K562 (cell line): Measurements from ENCODE around the gene KIF25. TPM values are rescaled to one million over a fixed set of nuclear protein-coding genes. Genes with fewer than 3 reads are reported as not detected.

Experiments
- SP2 ChIP-seq: IDR thresholded peaks from 2 replicates; pipeline ENCODE4 v1.6.1; 2011; ENCODE audit warnings: mild to moderate bottlenecking, low read depth, low read length, moderate library complexity; ENCODE audit not compliant: poor library complexity, severe bottlenecking; ENCODE audit errors: extremely low read depth
- ZNF830 ChIP-seq: fragments of 250-450 bp; sonication (Bioruptor Pico); IDR thresholded peaks from 2 replicates; pipeline ENCODE4 v1.5.0; 2021; ENCODE audit warnings: mild to moderate bottlenecking
- polyA plus RNA-seq, 8 experiments: library from polyadenylated mRNA; depleted of rRNA in 4 of 8; stranded (reverse) in 5 of 8; unstranded in 3 of 8; fragments of >200 nt; fragmentation: Nextera tagmentation in 2 of 8; fragmentation: Illumina TruSeq in 1 of 8; extraction: Ambion mirVana in 2 of 8; extraction: Trizol in 1 of 8; gene quantifications; 2 replicates each; pipeline versions ENCODE4 v1.2.1 to v1.2.3, GENCODE V29; 2011 to 2014; ENCODE audit warnings: inconsistent platforms in 1 of 8, missing spikeins in 1 of 8
- total RNA-seq, 7 experiments: library from RNA; depleted of rRNA in 6 of 7; stranded (reverse); fragments of >200 nt in 6 of 7; fragmentation: Illumina TruSeq in 2 of 7; extraction: Trizol in 2 of 7; gene quantifications; 2 replicates each; pipeline versions ENCODE4 v1.2.1 to v1.2.3, GENCODE V29; 2011 to 2021; ENCODE audit warnings: low replicate concordance in 1 of 7
- TF ChIP-seq, protein P1 (sequence below): fragments of 200-400 bp; formaldehyde crosslinking; IDR thresholded peaks from 2 replicates; pipeline ENCODE4 v1.6.1; 2017; ENCODE audit warnings: mild to moderate bottlenecking, low read depth, low read length, moderate library complexity
- TF ChIP-seq, protein P2 (sequence below): fragments of 450-650 bp; IDR thresholded peaks from 2 replicates; pipeline ENCODE4 v1.6.1; 2016; ENCODE audit warnings: mild to moderate bottlenecking, moderate library complexity

The KIF25 gene
- total and polyA plus RNA-seq, 9 of the 15 experiments (the other 6 are each of a cell fraction or from before 2014, with no cell fraction given) = 0.04 to 0.49 (median 0.23) TPM; not detected in 5

- TF ChIP-seq, protein P1, sequence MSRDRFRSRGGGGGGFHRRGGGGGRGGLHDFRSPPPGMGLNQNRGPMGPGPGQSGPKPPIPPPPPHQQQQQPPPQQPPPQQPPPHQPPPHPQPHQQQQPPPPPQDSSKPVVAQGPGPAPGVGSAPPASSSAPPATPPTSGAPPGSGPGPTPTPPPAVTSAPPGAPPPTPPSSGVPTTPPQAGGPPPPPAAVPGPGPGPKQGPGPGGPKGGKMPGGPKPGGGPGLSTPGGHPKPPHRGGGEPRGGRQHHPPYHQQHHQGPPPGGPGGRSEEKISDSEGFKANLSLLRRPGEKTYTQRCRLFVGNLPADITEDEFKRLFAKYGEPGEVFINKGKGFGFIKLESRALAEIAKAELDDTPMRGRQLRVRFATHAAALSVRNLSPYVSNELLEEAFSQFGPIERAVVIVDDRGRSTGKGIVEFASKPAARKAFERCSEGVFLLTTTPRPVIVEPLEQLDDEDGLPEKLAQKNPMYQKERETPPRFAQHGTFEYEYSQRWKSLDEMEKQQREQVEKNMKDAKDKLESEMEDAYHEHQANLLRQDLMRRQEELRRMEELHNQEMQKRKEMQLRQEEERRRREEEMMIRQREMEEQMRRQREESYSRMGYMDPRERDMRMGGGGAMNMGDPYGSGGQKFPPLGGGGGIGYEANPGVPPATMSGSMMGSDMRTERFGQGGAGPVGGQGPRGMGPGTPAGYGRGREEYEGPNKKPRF = no peak
- TF ChIP-seq, protein P2, sequence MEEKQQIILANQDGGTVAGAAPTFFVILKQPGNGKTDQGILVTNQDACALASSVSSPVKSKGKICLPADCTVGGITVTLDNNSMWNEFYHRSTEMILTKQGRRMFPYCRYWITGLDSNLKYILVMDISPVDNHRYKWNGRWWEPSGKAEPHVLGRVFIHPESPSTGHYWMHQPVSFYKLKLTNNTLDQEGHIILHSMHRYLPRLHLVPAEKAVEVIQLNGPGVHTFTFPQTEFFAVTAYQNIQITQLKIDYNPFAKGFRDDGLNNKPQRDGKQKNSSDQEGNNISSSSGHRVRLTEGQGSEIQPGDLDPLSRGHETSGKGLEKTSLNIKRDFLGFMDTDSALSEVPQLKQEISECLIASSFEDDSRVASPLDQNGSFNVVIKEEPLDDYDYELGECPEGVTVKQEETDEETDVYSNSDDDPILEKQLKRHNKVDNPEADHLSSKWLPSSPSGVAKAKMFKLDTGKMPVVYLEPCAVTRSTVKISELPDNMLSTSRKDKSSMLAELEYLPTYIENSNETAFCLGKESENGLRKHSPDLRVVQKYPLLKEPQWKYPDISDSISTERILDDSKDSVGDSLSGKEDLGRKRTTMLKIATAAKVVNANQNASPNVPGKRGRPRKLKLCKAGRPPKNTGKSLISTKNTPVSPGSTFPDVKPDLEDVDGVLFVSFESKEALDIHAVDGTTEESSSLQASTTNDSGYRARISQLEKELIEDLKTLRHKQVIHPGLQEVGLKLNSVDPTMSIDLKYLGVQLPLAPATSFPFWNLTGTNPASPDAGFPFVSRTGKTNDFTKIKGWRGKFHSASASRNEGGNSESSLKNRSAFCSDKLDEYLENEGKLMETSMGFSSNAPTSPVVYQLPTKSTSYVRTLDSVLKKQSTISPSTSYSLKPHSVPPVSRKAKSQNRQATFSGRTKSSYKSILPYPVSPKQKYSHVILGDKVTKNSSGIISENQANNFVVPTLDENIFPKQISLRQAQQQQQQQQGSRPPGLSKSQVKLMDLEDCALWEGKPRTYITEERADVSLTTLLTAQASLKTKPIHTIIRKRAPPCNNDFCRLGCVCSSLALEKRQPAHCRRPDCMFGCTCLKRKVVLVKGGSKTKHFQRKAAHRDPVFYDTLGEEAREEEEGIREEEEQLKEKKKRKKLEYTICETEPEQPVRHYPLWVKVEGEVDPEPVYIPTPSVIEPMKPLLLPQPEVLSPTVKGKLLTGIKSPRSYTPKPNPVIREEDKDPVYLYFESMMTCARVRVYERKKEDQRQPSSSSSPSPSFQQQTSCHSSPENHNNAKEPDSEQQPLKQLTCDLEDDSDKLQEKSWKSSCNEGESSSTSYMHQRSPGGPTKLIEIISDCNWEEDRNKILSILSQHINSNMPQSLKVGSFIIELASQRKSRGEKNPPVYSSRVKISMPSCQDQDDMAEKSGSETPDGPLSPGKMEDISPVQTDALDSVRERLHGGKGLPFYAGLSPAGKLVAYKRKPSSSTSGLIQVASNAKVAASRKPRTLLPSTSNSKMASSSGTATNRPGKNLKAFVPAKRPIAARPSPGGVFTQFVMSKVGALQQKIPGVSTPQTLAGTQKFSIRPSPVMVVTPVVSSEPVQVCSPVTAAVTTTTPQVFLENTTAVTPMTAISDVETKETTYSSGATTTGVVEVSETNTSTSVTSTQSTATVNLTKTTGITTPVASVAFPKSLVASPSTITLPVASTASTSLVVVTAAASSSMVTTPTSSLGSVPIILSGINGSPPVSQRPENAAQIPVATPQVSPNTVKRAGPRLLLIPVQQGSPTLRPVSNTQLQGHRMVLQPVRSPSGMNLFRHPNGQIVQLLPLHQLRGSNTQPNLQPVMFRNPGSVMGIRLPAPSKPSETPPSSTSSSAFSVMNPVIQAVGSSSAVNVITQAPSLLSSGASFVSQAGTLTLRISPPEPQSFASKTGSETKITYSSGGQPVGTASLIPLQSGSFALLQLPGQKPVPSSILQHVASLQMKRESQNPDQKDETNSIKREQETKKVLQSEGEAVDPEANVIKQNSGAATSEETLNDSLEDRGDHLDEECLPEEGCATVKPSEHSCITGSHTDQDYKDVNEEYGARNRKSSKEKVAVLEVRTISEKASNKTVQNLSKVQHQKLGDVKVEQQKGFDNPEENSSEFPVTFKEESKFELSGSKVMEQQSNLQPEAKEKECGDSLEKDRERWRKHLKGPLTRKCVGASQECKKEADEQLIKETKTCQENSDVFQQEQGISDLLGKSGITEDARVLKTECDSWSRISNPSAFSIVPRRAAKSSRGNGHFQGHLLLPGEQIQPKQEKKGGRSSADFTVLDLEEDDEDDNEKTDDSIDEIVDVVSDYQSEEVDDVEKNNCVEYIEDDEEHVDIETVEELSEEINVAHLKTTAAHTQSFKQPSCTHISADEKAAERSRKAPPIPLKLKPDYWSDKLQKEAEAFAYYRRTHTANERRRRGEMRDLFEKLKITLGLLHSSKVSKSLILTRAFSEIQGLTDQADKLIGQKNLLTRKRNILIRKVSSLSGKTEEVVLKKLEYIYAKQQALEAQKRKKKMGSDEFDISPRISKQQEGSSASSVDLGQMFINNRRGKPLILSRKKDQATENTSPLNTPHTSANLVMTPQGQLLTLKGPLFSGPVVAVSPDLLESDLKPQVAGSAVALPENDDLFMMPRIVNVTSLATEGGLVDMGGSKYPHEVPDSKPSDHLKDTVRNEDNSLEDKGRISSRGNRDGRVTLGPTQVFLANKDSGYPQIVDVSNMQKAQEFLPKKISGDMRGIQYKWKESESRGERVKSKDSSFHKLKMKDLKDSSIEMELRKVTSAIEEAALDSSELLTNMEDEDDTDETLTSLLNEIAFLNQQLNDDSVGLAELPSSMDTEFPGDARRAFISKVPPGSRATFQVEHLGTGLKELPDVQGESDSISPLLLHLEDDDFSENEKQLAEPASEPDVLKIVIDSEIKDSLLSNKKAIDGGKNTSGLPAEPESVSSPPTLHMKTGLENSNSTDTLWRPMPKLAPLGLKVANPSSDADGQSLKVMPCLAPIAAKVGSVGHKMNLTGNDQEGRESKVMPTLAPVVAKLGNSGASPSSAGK = no peak
- TF ChIP-seq SP2 (no peak), ZNF830 (CRISPR knock-in tag) (no peak)
Observed at GRCh38 chr6:167956983-167957492, 40.4 kb upstream of the KIF25 start (continued).
